ENCODE data around the gene NNMT. TPM values are rescaled to one million over a fixed set of nuclear protein-coding genes. Genes with fewer than 3 reads are reported as not detected.

Gene NNMT
- total and polyA plus RNA-seq, 9 of the 15 experiments (the other 6 are each of a cell fraction or from before 2014, with no cell fraction given) = 6.1 to 15.0 (median 11.2) TPM

- DNase-seq (ENCODE audit: extremely low read depth in 1 of 4, low spot score in 3 of 4) (no peak), ATAC-seq (no peak), FAIRE-seq (no peak)
- no peak overlapping the region for H3K9ac ChIP-seq (ENCODE audit: insufficient read depth in 1 of 2, low read depth in 2 of 2, low read length in 2 of 2)
- ChIA-PET CTCF (ENCODE audit: low intra/inter-chr PET ratio) (no interaction called here), POLR2A (no interaction called here)
- H3K4me2 ChIP-seq (ENCODE audit: insufficient read depth, low read length) = no peak overlapping the region; the same call in 1 of the 2 replicates
- H4K20me1 ChIP-seq (replicated peaks; ENCODE audit: control insufficient read depth, insufficient read depth, low read length) = no peaks in the 10 kb centered on the region
- no TSS peak for BruUV-seq (replicated peaks)
- 46% methylated on average over 4 of the region's 4 CpGs for WGBS (ENCODE audit: insufficient coverage, low coverage, missing lambda C conversion rate)
- peak overlapping the region; percentile 56; the same call in 1 of the 2 replicates for H2AFZ ChIP-seq (ENCODE audit: low read depth, low read length)
- peaks cover 2% of the 10 kb centered on the region; the same call in 1 of the 3 replicates for H3K79me2 ChIP-seq (ENCODE audit: control insufficient read depth, insufficient read depth, low read length)
- no peaks in the 10 kb centered on the region for H3K27me3 ChIP-seq (ENCODE audit: control insufficient read depth in 2 of 2, insufficient read depth in 2 of 2, low read length in 2 of 2)
- H3K36me3 ChIP-seq (ENCODE audit: control insufficient read depth, insufficient read depth, low read length) = no peaks in the 10 kb centered on the region
- H3K4me3 ChIP-seq = no peak overlapping the region
- TF ChIP-seq ZNF239 (CRISPR knock-in tag; IDR thresholded peaks at IDR 0.05) (no peak), ATF6 (CRISPR knock-in tag; IDR thresholded peaks at IDR 0.05) (no peak), RBM25 (IDR thresholded peaks at IDR 0.05; ENCODE audit: low read depth, low read length, severe bottlenecking) (peak; percentile 81), ZKSCAN8 (CRISPR knock-in tag; IDR thresholded peaks at IDR 0.05) (peak; percentile 92), POLR2B (IDR thresholded peaks at IDR 0.05; ENCODE audit: low read depth, partially characterized antibody) (no peak)
- no peaks in the 10 kb centered on the region for H3K9me3 ChIP-seq (replicated peaks; ENCODE audit: control insufficient read depth, insufficient read depth, low read depth, low read length)
- no peaks in the 10 kb centered on the region for H3K9me1 ChIP-seq (ENCODE audit: control insufficient read depth, insufficient read depth, low read length)
- intact Hi-C loops (cut with micrococcal nuclease) = no loop called here
- in situ Hi-C loops (cut with MboI) = no loop called here
- peaks cover 0 to 28% of the 10 kb centered on the region in 2 experiments; a peak in 4 of 5 replicates for H3K4me1 ChIP-seq (replicated peaks in 1 of 2; ENCODE audit: control insufficient read depth in 2 of 2, insufficient read depth in 2 of 2, low read length in 2 of 2)
- no peak overlapping the region for H3K27ac ChIP-seq (ENCODE audit: extremely low read depth, low read depth, low read length)
Observed at GRCh38 chr11:114301088-114301487, 4.9 kb downstream of the NNMT start.

All from K562 (cell line).